HG03457 (cell line): Measurements from ENCODE around the gene ZFYVE19.
"Not testable (repeated sequence)": the region's sequence is repeated elsewhere in the genome, so short reads cannot be mapped to it uniquely, and the experiment has no call there.

Source experiments
- ATAC-seq: cut with Tn5 transposase; IDR thresholded peaks from one replicate; pipeline ENCODE4 v1.9.1; 2021; ENCODE audit warnings: moderate number of reproducible peaks; ENCODE audit not compliant: unreplicated experiment

The ZFYVE19 gene

GRCh38 chr15:40845511-40846284 is 38.8 kb downstream of the ZFYVE19 start:
- ATAC-seq = no peak

- no peak for ATAC-seq
Measured at GRCh38 chr15:40846841-40847222, 39.9 kb downstream of the ZFYVE19 start.

- no peak for ATAC-seq
Measured at GRCh38 chr15:40847223-40847961, 40.5 kb downstream of the ZFYVE19 start.

GRCh38 chr15:40850576-40851112 is 43.8 kb downstream of the ZFYVE19 start:
- ATAC-seq = no peak

GRCh38 chr15:40852529-40852928 is 45.6 kb downstream of the ZFYVE19 start:
- no peak for ATAC-seq

GRCh38 chr15:40853241-40853890 is 46.5 kb downstream of the ZFYVE19 start:
- ATAC-seq = no peak

- ATAC-seq = no peak
Measured at GRCh38 chr15:40854161-40854560, 47.3 kb downstream of the ZFYVE19 start.

GRCh38 chr15:40855706-40856234 is 48.9 kb downstream of the ZFYVE19 start:
- no peak for ATAC-seq

GRCh38 chr15:40856746-40857145 is 49.9 kb downstream of the ZFYVE19 start:
- no peak for ATAC-seq

- ATAC-seq = no peak
Measured at GRCh38 chr15:40857601-40858341, 50.9 kb downstream of the ZFYVE19 start.

- ATAC-seq = no peak
Measured at GRCh38 chr15:40858706-40859105, 51.8 kb downstream of the ZFYVE19 start.

GRCh38 chr15:40859206-40859851 is 52.4 kb downstream of the ZFYVE19 start:
- ATAC-seq = no peak

GRCh38 chr15:40861147-40861546 is 54.3 kb downstream of the ZFYVE19 start:
- ATAC-seq = not testable (repeated sequence)

- ATAC-seq = no peak
Measured at GRCh38 chr15:40863660-40864270, 56.9 kb downstream of the ZFYVE19 start.
